ENCODE measurements around the gene ADORA1. TPM values are rescaled to one million over a fixed set of nuclear protein-coding genes. Genes with fewer than 3 reads are reported as not detected.

Gene ADORA1
- total RNA-seq, 4 donors from 2014 or later: 1.5 TPM; not detected in 3

GRCh38 chr1:203211812-203212211 is 84.3 kb downstream of the ADORA1 start:
- TF ChIP-seq POLR2A (IDR thresholded peaks at IDR 0.05) (no peak), CTCF (IDR thresholded peaks at IDR 0.05) (no peak)
- no peak for DNase-seq
- H3K4me1 ChIP-seq: peaks cover 0 to 8% (median 0%) of the 10 kb centered on the region in 4 donors
- no peak overlapping the region for H3K27ac ChIP-seq
- no peaks in the 10 kb centered on the region for H3K36me3 ChIP-seq
- H3K27me3 ChIP-seq: no peaks in the 10 kb centered on the region
- no peaks in the 10 kb centered on the region for H3K9me3 ChIP-seq
- H3K4me3 ChIP-seq: no peak overlapping the region

GRCh38 chr1:203213126-203213525 is 85.6 kb downstream of the ADORA1 start:
- no peaks in the 10 kb centered on the region for H3K27me3 ChIP-seq
- no peaks in the 10 kb centered on the region for H3K9me3 ChIP-seq
- no peaks in the 10 kb centered on the region for H3K36me3 ChIP-seq
- no peak overlapping the region for H3K4me3 ChIP-seq
- DNase-seq: no peak
- peaks cover 0 to 8% (median 0%) of the 10 kb centered on the region in 4 donors for H3K4me1 ChIP-seq
- H3K27ac ChIP-seq: no peak overlapping the region
- no peak for TF ChIP-seq CTCF (IDR thresholded peaks at IDR 0.05)
- no peak for TF ChIP-seq POLR2A (IDR thresholded peaks at IDR 0.05)

- no peak for DNase-seq
Measured at GRCh38 chr1:203214871-203215270, 87.3 kb downstream of the ADORA1 start.

GRCh38 chr1:203215573-203215972 is 88.0 kb downstream of the ADORA1 start:
- DNase-seq: no peak

More at GRCh38 chr1:203214871-203215270, 87.3 kb downstream of the ADORA1 start:
- Histone ChIP-seq H3K4me3 (no peak overlapping the region), H3K9me3 (no peaks in the 10 kb centered on the region), H3K36me3 (no peaks in the 10 kb centered on the region), H3K4me1 (peaks cover 0 to 8% (median 0%) of the 10 kb centered on the region in 4 donors), H3K27me3 (no peaks in the 10 kb centered on the region), H3K27ac (no peak overlapping the region)
- TF ChIP-seq CTCF (IDR thresholded peaks at IDR 0.05) (no peak), POLR2A (IDR thresholded peaks at IDR 0.05) (no peak)

GRCh38 chr1:203216274-203217138 is 89.0 kb downstream of the ADORA1 start:
- TF ChIP-seq CTCF (IDR thresholded peaks at IDR 0.05): peak; percentile 49 to 79 (median 69)
- TF ChIP-seq POLR2A (IDR thresholded peaks at IDR 0.05): no peak
- Histone ChIP-seq H3K27me3 (no peaks in the 10 kb centered on the region), H3K4me1 (peaks cover 0 to 8% (median 0%) of the 10 kb centered on the region in 4 donors), H3K9me3 (no peaks in the 10 kb centered on the region), H3K4me3 (no peak overlapping the region), H3K36me3 (no peaks in the 10 kb centered on the region), H3K27ac (no peak overlapping the region)
- DNase-seq: peak in 2 of 3 donors; percentile 19 to 82

More at GRCh38 chr1:203215573-203215972, 88.0 kb downstream of the ADORA1 start:
- no peak overlapping the region for H3K27ac ChIP-seq
- no peaks in the 10 kb centered on the region for H3K9me3 ChIP-seq
- H3K4me1 ChIP-seq: peaks cover 0 to 8% (median 0%) of the 10 kb centered on the region in 4 donors
- no peaks in the 10 kb centered on the region for H3K27me3 ChIP-seq
- no peak overlapping the region for H3K4me3 ChIP-seq
- H3K36me3 ChIP-seq: no peaks in the 10 kb centered on the region
- no peak for TF ChIP-seq CTCF (IDR thresholded peaks at IDR 0.05)
- no peak for TF ChIP-seq POLR2A (IDR thresholded peaks at IDR 0.05)

Other genes with a start within 250 kb of the ADORA1 start
- gene RABIF, start 238.6 kb upstream of the ADORA1 start, total RNA-seq: 10 to 100 TPM in 1 of 4 donors, 1 to 10 TPM in 3; 5.8 to 13.0 (median 8.0) TPM
- gene KLHL12, start 200.5 kb upstream of the ADORA1 start, total RNA-seq: 10 to 100 TPM; 15.9 to 22.9 (median 18.4) TPM
- 10 to 100 TPM; 33.8 to 80.8 (median 66.9) TPM for gene ADIPOR1, start 169.4 kb upstream of the ADORA1 start, total RNA-seq
- 10 to 100 TPM; 11.6 to 20.8 (median 18.1) TPM for gene CYB5R1, start 160.5 kb upstream of the ADORA1 start, total RNA-seq
- 10 to 100 TPM; 65.4 to 91.6 (median 80.4) TPM for gene TMEM183A, start 120.4 kb upstream of the ADORA1 start, total RNA-seq
- gene PPFIA4, start 101.2 kb upstream of the ADORA1 start, total RNA-seq: 1 to 10 TPM in 2 of 4 donors, under 1 TPM in 1, not detected in 1; 0.54 to 1.8 (median 1.7) TPM
- not detected for gene MYOG, start 41.7 kb upstream of the ADORA1 start, total RNA-seq
- gene MYBPH, start 48.1 kb downstream of the ADORA1 start, total RNA-seq: not detected
- gene CHI3L1, start 59.0 kb downstream of the ADORA1 start, total RNA-seq: 1 to 10 TPM in 2 of 4 donors, not detected in 2; 1.9 to 2.5 TPM
- 1 to 10 TPM in 1 of 4 donors, under 1 TPM in 1, not detected in 2; 0.67 to 4.1 TPM for gene CHIT1, start 101.9 kb downstream of the ADORA1 start, total RNA-seq
- gene BTG2, start 177.8 kb downstream of the ADORA1 start, total RNA-seq: 100 to 1,000 TPM in 1 of 4 donors, 10 to 100 TPM in 3; 45.0 to 129 (median 58.8) TPM
- gene FMOD, start 223.4 kb downstream of the ADORA1 start, total RNA-seq: 10 to 100 TPM; 10.5 to 33.8 (median 12.2) TPM

Measured in Peyer's patch (tissue), 4 donors.